K562 (cell line): ENCODE data around the gene LASP1. TPM values are rescaled to one million over a fixed set of nuclear protein-coding genes. Genes with fewer than 3 reads are reported as not detected.

ENCODE experiments used
- GATAD2B ChIP-seq: fragments of 450-650 bp; IDR thresholded peaks from 2 replicates; pipeline ENCODE4 v1.6.1; 2017; ENCODE audit warnings: mild to moderate bottlenecking, borderline replicate concordance
- JUN ChIP-seq, 2 experiments: sonication (generic) in 1 of 2; formaldehyde crosslinking in 1 of 2; IDR thresholded peaks; 2 replicates each; pipeline versions ENCODE4 v1.6.1 to v1.8.0; 2012 to 2022; ENCODE audit warnings: borderline replicate concordance in 2 of 2, mild to moderate bottlenecking in 2 of 2, improper control_type of control experiment in 1 of 2, low read depth in 1 of 2, low read length in 1 of 2, missing genetic modification reagents in 1 of 2
- LCOR ChIP-seq: sonication (generic); formaldehyde crosslinking; IDR thresholded peaks from 2 replicates; pipeline ENCODE4 v1.8.0; 2022; ENCODE audit warnings: mild to moderate bottlenecking, missing genetic modification reagents
- NFRKB ChIP-seq: fragments of 450-650 bp; IDR thresholded peaks from 2 replicates; pipeline ENCODE4 v1.6.1; 2016; ENCODE audit warnings: low read depth
- TEAD1 ChIP-seq, 2 experiments: fragments of 450-650 bp in 1 of 2; sonication (generic) in 1 of 2; formaldehyde crosslinking; IDR thresholded peaks; 2 replicates each; pipeline versions ENCODE4 v1.4.0 to v1.8.0; 2020 to 2022; ENCODE audit warnings: mild to moderate bottlenecking in 2 of 2, missing genetic modification reagents in 1 of 2
- polyA plus RNA-seq, 8 experiments: library from polyadenylated mRNA; depleted of rRNA in 4 of 8; stranded (reverse) in 5 of 8; unstranded in 3 of 8; fragments of >200 nt; fragmentation: Nextera tagmentation in 2 of 8; fragmentation: Illumina TruSeq in 1 of 8; extraction: Ambion mirVana in 2 of 8; extraction: Trizol in 1 of 8; gene quantifications; 2 replicates each; pipeline versions ENCODE4 v1.2.1 to v1.2.3, GENCODE V29; 2011 to 2014; ENCODE audit warnings: inconsistent platforms in 1 of 8, missing spikeins in 1 of 8
- total RNA-seq, 7 experiments: library from RNA; depleted of rRNA in 6 of 7; stranded (reverse); fragments of >200 nt in 6 of 7; fragmentation: Illumina TruSeq in 2 of 7; extraction: Trizol in 2 of 7; gene quantifications; 2 replicates each; pipeline versions ENCODE4 v1.2.1 to v1.2.3, GENCODE V29; 2011 to 2021; ENCODE audit warnings: low replicate concordance in 1 of 7
- TF ChIP-seq, protein P1 (sequence below): fragments of 200-600 bp; sonication (generic); IDR thresholded peaks from one replicate; pipeline ENCODE4 v1.6.1; 2012; ENCODE audit warnings: mild to moderate bottlenecking, low read depth, low read length, inconsistent platforms
- TF ChIP-seq, protein P2 (sequence below): fragments of 250-450 bp; sonication (Bioruptor Pico); IDR thresholded peaks from 2 replicates; pipeline ENCODE4 v1.4.0; 2020
- TF ChIP-seq, protein P3 (sequence below): IDR thresholded peaks from 2 replicates; pipeline ENCODE4 v1.6.1; 2011; ENCODE audit warnings: borderline replicate concordance, low read depth, mild to moderate bottlenecking, moderate library complexity, low read length; ENCODE audit not compliant: insufficient read depth, poor library complexity, severe bottlenecking
- TF ChIP-seq, protein P4 (sequence below): IDR thresholded peaks from 2 replicates; pipeline ENCODE4 v1.6.1; 2014; ENCODE audit warnings: antibody characterized with exemption

LASP1 gene
- total and polyA plus RNA-seq, 9 of the 15 experiments (the other 6 are each of a cell fraction or from before 2014, with no cell fraction given) = 23.0 to 125 (median 55.3) TPM

DNA sequence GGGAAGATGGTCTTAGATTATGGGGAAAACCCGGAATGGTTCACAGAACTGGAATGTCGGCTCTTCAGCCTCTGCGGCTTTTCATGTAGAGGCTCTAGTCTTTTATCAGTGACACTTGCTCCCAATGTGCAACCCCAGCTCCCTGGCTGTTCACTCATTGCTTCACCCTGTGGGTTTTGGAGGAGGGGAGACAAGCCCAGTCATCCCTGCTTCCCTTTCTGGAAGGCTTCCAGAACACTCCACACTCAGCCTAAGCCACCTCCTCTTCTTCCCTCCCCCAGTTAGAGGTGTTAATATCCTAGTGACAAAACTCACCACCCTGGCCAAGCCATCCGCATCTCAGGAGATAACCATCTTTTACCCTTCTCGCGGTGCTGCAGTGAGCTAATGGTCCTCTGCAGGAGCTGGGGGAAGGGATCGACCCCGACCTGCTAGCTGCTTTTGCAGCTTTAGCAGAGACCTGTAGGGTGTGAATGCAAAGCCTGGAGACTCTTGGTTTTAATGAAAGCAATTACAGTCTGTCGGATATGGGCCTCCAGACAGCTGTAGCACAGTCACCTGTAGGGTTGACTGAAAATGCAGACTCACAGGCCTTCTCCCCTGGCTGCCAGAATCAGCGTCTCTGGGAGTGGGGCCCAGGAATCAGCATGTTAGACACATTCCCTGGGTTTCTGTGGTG, 31.3 kb downstream of the LASP1 start (continued):
- TF ChIP-seq, protein P1, sequence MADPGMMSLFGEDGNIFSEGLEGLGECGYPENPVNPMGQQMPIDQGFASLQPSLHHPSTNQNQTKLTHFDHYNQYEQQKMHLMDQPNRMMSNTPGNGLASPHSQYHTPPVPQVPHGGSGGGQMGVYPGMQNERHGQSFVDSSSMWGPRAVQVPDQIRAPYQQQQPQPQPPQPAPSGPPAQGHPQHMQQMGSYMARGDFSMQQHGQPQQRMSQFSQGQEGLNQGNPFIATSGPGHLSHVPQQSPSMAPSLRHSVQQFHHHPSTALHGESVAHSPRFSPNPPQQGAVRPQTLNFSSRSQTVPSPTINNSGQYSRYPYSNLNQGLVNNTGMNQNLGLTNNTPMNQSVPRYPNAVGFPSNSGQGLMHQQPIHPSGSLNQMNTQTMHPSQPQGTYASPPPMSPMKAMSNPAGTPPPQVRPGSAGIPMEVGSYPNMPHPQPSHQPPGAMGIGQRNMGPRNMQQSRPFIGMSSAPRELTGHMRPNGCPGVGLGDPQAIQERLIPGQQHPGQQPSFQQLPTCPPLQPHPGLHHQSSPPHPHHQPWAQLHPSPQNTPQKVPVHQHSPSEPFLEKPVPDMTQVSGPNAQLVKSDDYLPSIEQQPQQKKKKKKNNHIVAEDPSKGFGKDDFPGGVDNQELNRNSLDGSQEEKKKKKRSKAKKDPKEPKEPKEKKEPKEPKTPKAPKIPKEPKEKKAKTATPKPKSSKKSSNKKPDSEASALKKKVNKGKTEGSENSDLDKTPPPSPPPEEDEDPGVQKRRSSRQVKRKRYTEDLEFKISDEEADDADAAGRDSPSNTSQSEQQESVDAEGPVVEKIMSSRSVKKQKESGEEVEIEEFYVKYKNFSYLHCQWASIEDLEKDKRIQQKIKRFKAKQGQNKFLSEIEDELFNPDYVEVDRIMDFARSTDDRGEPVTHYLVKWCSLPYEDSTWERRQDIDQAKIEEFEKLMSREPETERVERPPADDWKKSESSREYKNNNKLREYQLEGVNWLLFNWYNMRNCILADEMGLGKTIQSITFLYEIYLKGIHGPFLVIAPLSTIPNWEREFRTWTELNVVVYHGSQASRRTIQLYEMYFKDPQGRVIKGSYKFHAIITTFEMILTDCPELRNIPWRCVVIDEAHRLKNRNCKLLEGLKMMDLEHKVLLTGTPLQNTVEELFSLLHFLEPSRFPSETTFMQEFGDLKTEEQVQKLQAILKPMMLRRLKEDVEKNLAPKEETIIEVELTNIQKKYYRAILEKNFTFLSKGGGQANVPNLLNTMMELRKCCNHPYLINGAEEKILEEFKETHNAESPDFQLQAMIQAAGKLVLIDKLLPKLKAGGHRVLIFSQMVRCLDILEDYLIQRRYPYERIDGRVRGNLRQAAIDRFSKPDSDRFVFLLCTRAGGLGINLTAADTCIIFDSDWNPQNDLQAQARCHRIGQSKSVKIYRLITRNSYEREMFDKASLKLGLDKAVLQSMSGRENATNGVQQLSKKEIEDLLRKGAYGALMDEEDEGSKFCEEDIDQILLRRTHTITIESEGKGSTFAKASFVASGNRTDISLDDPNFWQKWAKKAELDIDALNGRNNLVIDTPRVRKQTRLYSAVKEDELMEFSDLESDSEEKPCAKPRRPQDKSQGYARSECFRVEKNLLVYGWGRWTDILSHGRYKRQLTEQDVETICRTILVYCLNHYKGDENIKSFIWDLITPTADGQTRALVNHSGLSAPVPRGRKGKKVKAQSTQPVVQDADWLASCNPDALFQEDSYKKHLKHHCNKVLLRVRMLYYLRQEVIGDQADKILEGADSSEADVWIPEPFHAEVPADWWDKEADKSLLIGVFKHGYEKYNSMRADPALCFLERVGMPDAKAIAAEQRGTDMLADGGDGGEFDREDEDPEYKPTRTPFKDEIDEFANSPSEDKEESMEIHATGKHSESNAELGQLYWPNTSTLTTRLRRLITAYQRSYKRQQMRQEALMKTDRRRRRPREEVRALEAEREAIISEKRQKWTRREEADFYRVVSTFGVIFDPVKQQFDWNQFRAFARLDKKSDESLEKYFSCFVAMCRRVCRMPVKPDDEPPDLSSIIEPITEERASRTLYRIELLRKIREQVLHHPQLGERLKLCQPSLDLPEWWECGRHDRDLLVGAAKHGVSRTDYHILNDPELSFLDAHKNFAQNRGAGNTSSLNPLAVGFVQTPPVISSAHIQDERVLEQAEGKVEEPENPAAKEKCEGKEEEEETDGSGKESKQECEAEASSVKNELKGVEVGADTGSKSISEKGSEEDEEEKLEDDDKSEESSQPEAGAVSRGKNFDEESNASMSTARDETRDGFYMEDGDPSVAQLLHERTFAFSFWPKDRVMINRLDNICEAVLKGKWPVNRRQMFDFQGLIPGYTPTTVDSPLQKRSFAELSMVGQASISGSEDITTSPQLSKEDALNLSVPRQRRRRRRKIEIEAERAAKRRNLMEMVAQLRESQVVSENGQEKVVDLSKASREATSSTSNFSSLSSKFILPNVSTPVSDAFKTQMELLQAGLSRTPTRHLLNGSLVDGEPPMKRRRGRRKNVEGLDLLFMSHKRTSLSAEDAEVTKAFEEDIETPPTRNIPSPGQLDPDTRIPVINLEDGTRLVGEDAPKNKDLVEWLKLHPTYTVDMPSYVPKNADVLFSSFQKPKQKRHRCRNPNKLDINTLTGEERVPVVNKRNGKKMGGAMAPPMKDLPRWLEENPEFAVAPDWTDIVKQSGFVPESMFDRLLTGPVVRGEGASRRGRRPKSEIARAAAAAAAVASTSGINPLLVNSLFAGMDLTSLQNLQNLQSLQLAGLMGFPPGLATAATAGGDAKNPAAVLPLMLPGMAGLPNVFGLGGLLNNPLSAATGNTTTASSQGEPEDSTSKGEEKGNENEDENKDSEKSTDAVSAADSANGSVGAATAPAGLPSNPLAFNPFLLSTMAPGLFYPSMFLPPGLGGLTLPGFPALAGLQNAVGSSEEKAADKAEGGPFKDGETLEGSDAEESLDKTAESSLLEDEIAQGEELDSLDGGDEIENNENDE = no peak
- TF ChIP-seq, protein P2, sequence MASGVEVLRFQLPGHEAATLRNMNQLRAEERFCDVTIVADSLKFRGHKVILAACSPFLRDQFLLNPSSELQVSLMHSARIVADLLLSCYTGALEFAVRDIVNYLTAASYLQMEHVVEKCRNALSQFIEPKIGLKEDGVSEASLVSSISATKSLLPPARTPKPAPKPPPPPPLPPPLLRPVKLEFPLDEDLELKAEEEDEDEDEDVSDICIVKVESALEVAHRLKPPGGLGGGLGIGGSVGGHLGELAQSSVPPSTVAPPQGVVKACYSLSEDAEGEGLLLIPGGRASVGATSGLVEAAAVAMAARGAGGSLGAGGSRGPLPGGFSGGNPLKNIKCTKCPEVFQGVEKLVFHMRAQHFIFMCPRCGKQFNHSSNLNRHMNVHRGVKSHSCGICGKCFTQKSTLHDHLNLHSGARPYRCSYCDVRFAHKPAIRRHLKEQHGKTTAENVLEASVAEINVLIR (CRISPR knock-in tag) = no peak
- TF ChIP-seq, protein P3, sequence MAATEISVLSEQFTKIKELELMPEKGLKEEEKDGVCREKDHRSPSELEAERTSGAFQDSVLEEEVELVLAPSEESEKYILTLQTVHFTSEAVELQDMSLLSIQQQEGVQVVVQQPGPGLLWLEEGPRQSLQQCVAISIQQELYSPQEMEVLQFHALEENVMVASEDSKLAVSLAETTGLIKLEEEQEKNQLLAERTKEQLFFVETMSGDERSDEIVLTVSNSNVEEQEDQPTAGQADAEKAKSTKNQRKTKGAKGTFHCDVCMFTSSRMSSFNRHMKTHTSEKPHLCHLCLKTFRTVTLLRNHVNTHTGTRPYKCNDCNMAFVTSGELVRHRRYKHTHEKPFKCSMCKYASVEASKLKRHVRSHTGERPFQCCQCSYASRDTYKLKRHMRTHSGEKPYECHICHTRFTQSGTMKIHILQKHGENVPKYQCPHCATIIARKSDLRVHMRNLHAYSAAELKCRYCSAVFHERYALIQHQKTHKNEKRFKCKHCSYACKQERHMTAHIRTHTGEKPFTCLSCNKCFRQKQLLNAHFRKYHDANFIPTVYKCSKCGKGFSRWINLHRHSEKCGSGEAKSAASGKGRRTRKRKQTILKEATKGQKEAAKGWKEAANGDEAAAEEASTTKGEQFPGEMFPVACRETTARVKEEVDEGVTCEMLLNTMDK = no peak
- TF ChIP-seq LCOR (CRISPR knock-in tag) = no peak
- TF ChIP-seq, protein P4, sequence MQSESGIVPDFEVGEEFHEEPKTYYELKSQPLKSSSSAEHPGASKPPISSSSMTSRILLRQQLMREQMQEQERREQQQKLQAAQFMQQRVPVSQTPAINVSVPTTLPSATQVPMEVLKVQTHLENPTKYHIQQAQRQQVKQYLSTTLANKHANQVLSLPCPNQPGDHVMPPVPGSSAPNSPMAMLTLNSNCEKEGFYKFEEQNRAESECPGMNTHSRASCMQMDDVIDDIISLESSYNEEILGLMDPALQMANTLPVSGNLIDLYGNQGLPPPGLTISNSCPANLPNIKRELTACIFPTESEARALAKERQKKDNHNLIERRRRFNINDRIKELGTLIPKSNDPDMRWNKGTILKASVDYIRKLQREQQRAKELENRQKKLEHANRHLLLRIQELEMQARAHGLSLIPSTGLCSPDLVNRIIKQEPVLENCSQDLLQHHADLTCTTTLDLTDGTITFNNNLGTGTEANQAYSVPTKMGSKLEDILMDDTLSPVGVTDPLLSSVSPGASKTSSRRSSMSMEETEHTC = no peak
- no peak for TF ChIP-seq NFRKB
- no peak for TF ChIP-seq GATAD2B
- TF ChIP-seq TEAD1 (CRISPR knock-in tag; IDR thresholded peaks at IDR 0.05) = no peak
- TF ChIP-seq JUN (IDR thresholded peaks at IDR 0.05; ENCODE audit: borderline replicate concordance, low read depth, low read length) = no peak
- TF ChIP-seq JUN (CRISPR knock-in tag; IDR thresholded peaks at IDR 0.05; ENCODE audit: borderline replicate concordance) = no peak
